ENCODE measurements around the gene STK35. TPM values are rescaled to one million over a fixed set of nuclear protein-coding genes. Genes with fewer than 3 reads are reported as not detected.

Gene STK35
- total and polyA plus RNA-seq, 8 donors = 3.5 to 10.7 (median 5.6) TPM

- intact Hi-C loops (cut with DNase I) = no loop called here
Observed at GRCh38 chr20:2132461-2132901, 30.9 kb downstream of the STK35 start.

GRCh38 chr20:2133318-2134183 lies 31.9 kb downstream of the STK35 start:
- no peak for FAIRE-seq
- intact Hi-C loops (cut with DNase I) = no loop called here
- Histone ChIP-seq H3K36me3 (no peaks in the 10 kb centered on the region), H3K9me3 (no peaks in the 10 kb centered on the region), H3K27me3 (no peaks in the 10 kb centered on the region), H3K4me3 (no peak overlapping the region), H3K27ac (no peak overlapping the region), H3K4me1 (no peaks in the 10 kb centered on the region)
- no peak for TF ChIP-seq CTCF (IDR thresholded peaks at IDR 0.05)
- DNase-seq = no peak
- WGBS, 2 donors = 85 to 86% methylated on average over 9 of the region's 9 CpGs
- peak in 3 of 4 donors; percentile 49 to 59 (median 54) for ATAC-seq

More at GRCh38 chr20:2132461-2132901, 30.9 kb downstream of the STK35 start:
- DNase-seq (no peak), FAIRE-seq (no peak), ATAC-seq (peak in 2 of 4 donors; percentile 14 to 17)
- Histone ChIP-seq H3K4me3 (no peak overlapping the region), H3K27ac (no peak overlapping the region), H3K27me3 (no peaks in the 10 kb centered on the region), H3K4me1 (no peaks in the 10 kb centered on the region), H3K9me3 (no peaks in the 10 kb centered on the region), H3K36me3 (no peaks in the 10 kb centered on the region)
- TF ChIP-seq CTCF (IDR thresholded peaks at IDR 0.05) = no peak
- 59 to 64% methylated on average over 3 of the region's 3 CpGs for WGBS, 2 donors

- no peak for FAIRE-seq
- Histone ChIP-seq H3K27ac (no peak overlapping the region), H3K9me3 (no peaks in the 10 kb centered on the region), H3K4me1 (no peaks in the 10 kb centered on the region), H3K27me3 (no peaks in the 10 kb centered on the region), H3K36me3 (no peaks in the 10 kb centered on the region), H3K4me3 (no peak overlapping the region)
- DNase-seq = no peak
- TF ChIP-seq CTCF (IDR thresholded peaks at IDR 0.05) = no peak
- ATAC-seq = no peak
- intact Hi-C loops (cut with DNase I) = no loop called here
- 90 to 93% methylated on average over 4 of the region's 4 CpGs for WGBS, 2 donors
Observed at GRCh38 chr20:2135013-2135412, 33.4 kb downstream of the STK35 start.

- intact Hi-C loops (cut with DNase I) = no loop called here
- H3K9me3 ChIP-seq = no peaks in the 10 kb centered on the region
- no peak overlapping the region for H3K27ac ChIP-seq
- no peaks in the 10 kb centered on the region for H3K27me3 ChIP-seq
- WGBS, 2 donors = 88 to 90% methylated on average over 4 of the region's 4 CpGs
- FAIRE-seq (no peak), DNase-seq (no peak), ATAC-seq (no peak)
- no peak overlapping the region for H3K4me3 ChIP-seq
- no peaks in the 10 kb centered on the region for H3K36me3 ChIP-seq
- no peak for TF ChIP-seq CTCF (IDR thresholded peaks at IDR 0.05)
- H3K4me1 ChIP-seq = no peaks in the 10 kb centered on the region
Observed at GRCh38 chr20:2136275-2136674, 34.6 kb downstream of the STK35 start.

All from pancreas (tissue), 10 donors.